Suprapubic skin (tissue), 4 donors: Measurements from ENCODE around the gene PPP4R3B. TPM values are rescaled to one million over a fixed set of nuclear protein-coding genes. Genes with fewer than 3 reads are reported as not detected.

Experiments
- DNase-seq, 2 donors: peaks; one replicate each; pipeline ENCODE4 v3.0.0-alpha.2; 2019; ENCODE audit warnings: low spot score in 2 of 2
- H3K27ac ChIP-seq: fragments of 200-600 bp; sonication (generic); one replicate; pipeline ENCODE4 v1.5.1; 2019
- H3K27me3 ChIP-seq: fragments of 200-600 bp; sonication (generic); one replicate; pipeline ENCODE4 v1.5.1; 2019
- H3K36me3 ChIP-seq: fragments of 200-600 bp; sonication (generic); one replicate; pipeline ENCODE4 v1.5.1; 2019
- H3K4me1 ChIP-seq: fragments of 200-600 bp; sonication (generic); one replicate; pipeline ENCODE4 v1.5.1; 2019
- H3K4me3 ChIP-seq: fragments of 200-600 bp; sonication (generic); one replicate; pipeline ENCODE4 v1.5.1; 2019; ENCODE audit warnings: mild to moderate bottlenecking
- H3K9me3 ChIP-seq: fragments of 200-600 bp; sonication (generic); one replicate; pipeline ENCODE4 v1.5.1; 2019
- CTCF ChIP-seq, 2 donors: fragments of 200-600 bp in 1 of 2; fragments of 450-650 bp in 1 of 2; sonication (generic) in 1 of 2; IDR thresholded peaks; one replicate each; pipeline ENCODE4 v1.5.1; 2016 to 2019; ENCODE audit warnings: antibody characterized with exemption in 2 of 2, mild to moderate bottlenecking in 1 of 2, moderate library complexity in 1 of 2
- EP300 ChIP-seq: sonication (generic); formaldehyde crosslinking; IDR thresholded peaks from one replicate; pipeline ENCODE4 v1.6.1; 2017; ENCODE audit warnings: antibody characterized with exemption
- POLR2A ChIP-seq, 2 donors: fragments of 450-650 bp; IDR thresholded peaks; one replicate each; pipeline ENCODE4 v1.6.1; 2017; ENCODE audit warnings: antibody characterized with exemption in 2 of 2, mild to moderate bottlenecking in 2 of 2, moderate library complexity in 2 of 2
- POLR2AphosphoS5 ChIP-seq, 3 donors: sonication (generic); formaldehyde crosslinking; IDR thresholded peaks; one replicate each; pipeline ENCODE4 v1.6.1; 2017; ENCODE audit warnings: antibody characterized with exemption in 3 of 3
- WGBS: methylation state at CpG from one replicate; pipeline ENCODE4 v1.1.5; 2018; 5-methylcytosine and 5-hydroxymethylcytosine counted together
- total RNA-seq, 4 donors: library from RNA; depleted of rRNA; stranded (reverse); fragments of >200 nt; gene quantifications; one replicate each; pipeline ENCODE4 v1.1.0, GENCODE V29; 2016

PPP4R3B gene
- total RNA-seq, 4 donors from 2014 or later, result 46.6 to 69.2 (median 65.4) TPM

- Histone ChIP-seq H3K9me3 (no peaks in the 10 kb centered on the region), H3K27me3 (no peaks in the 10 kb centered on the region), H3K4me3 (no peak overlapping the region), H3K36me3 (no peaks in the 10 kb centered on the region), H3K27ac (no peak overlapping the region), H3K4me1 (no peaks in the 10 kb centered on the region)
- no peak for DNase-seq
- 87% methylated on average over 9 of the region's 9 CpGs for WGBS
- TF ChIP-seq POLR2AphosphoS5 (IDR thresholded peaks at IDR 0.05) (no peak), CTCF (IDR thresholded peaks at IDR 0.05) (no peak)
Observed at GRCh38 chr2:55502590-55503141, 114.8 kb downstream of the PPP4R3B start.

GRCh38 chr2:55500025-55500424 is 117.4 kb downstream of the PPP4R3B start:
- no peaks in the 10 kb centered on the region for H3K27me3 ChIP-seq
- H3K27ac ChIP-seq, result no peak overlapping the region
- H3K4me3 ChIP-seq, result no peak overlapping the region
- no peak for DNase-seq
- WGBS, result 64% methylated on average over 2 of the region's 2 CpGs
- H3K9me3 ChIP-seq, result no peaks in the 10 kb centered on the region
- H3K4me1 ChIP-seq, result no peaks in the 10 kb centered on the region
- no peaks in the 10 kb centered on the region for H3K36me3 ChIP-seq
- TF ChIP-seq CTCF (IDR thresholded peaks at IDR 0.05) (no peak), EP300 (no peak), POLR2AphosphoS5 (IDR thresholded peaks at IDR 0.05) (no peak), POLR2A (IDR thresholded peaks at IDR 0.05) (no peak)

- WGBS, result 82% methylated on average over 6 of the region's 6 CpGs
Observed at GRCh38 chr2:55498582-55498981, 118.8 kb downstream of the PPP4R3B start.

More at GRCh38 chr2:55498582-55498981, 118.8 kb downstream of the PPP4R3B start:
- no peaks in the 10 kb centered on the region for H3K9me3 ChIP-seq
- no peaks in the 10 kb centered on the region for H3K27me3 ChIP-seq
- TF ChIP-seq POLR2AphosphoS5 (IDR thresholded peaks at IDR 0.05) (no peak), CTCF (IDR thresholded peaks at IDR 0.05) (no peak), EP300 (no peak), POLR2A (IDR thresholded peaks at IDR 0.05) (no peak)
- H3K27ac ChIP-seq, result no peak overlapping the region
- no peak for DNase-seq
- no peak overlapping the region for H3K4me3 ChIP-seq
- no peaks in the 10 kb centered on the region for H3K36me3 ChIP-seq
- no peaks in the 10 kb centered on the region for H3K4me1 ChIP-seq

Other genes starting within 250 kb of the PPP4R3B start
- gene CCDC88A, start 197.8 kb downstream of the PPP4R3B start, total RNA-seq, result 10 to 100 TPM in 3 of 4 donors, 1 to 10 TPM in 1; 9.0 to 25.8 (median 18.2) TPM
- gene CFAP36, start 97.9 kb downstream of the PPP4R3B start, total RNA-seq, result 10 to 100 TPM in 2 of 4 donors, 1 to 10 TPM in 2; 8.6 to 14.1 (median 10.8) TPM
- gene PNPT1, start 76.2 kb upstream of the PPP4R3B start, total RNA-seq, result 10 to 100 TPM in 3 of 4 donors, 1 to 10 TPM in 1; 8.4 to 12.4 (median 10.9) TPM